UCSD-AML1 (cell line): ENCODE measurements around the gene UQCRC2.
"Not testable (repeated sequence)": the region's sequence is repeated elsewhere in the genome, so short reads cannot be mapped to it uniquely, and the experiment has no call there.

ENCODE experiments used
- DNase-seq: peaks from one replicate; lab custom pipeline; 2025; ENCODE audit not compliant: unreplicated experiment; lab: John Stamatoyannopoulos, UW

UQCRC2 gene

GRCh38 chr16:22008215-22009059 lies 55.3 kb downstream of the UQCRC2 start:
- DNase-seq, result no peak

GRCh38 chr16:22010902-22011301 lies 57.7 kb downstream of the UQCRC2 start:
- no peak for DNase-seq

GRCh38 chr16:22012241-22012640 lies 59.1 kb downstream of the UQCRC2 start:
- DNase-seq, result no peak

GRCh38 chr16:22013486-22013885 lies 60.3 kb downstream of the UQCRC2 start:
- no peak for DNase-seq

GRCh38 chr16:22014271-22014873 lies 61.2 kb downstream of the UQCRC2 start:
- no peak for DNase-seq

GRCh38 chr16:22016927-22017326 lies 63.8 kb downstream of the UQCRC2 start:
- no peak for DNase-seq

GRCh38 chr16:22018559-22018958 lies 65.4 kb downstream of the UQCRC2 start:
- DNase-seq, result no peak

- DNase-seq, result no peak
Observed at GRCh38 chr16:22022151-22022550, 69.0 kb downstream of the UQCRC2 start.

GRCh38 chr16:22023505-22023904 lies 70.3 kb downstream of the UQCRC2 start:
- DNase-seq, result no peak

GRCh38 chr16:22024785-22025184 lies 71.6 kb downstream of the UQCRC2 start:
- DNase-seq, result not testable (repeated sequence)

- no peak for DNase-seq
Observed at GRCh38 chr16:22027633-22028032, 74.5 kb downstream of the UQCRC2 start.

GRCh38 chr16:22029632-22030031 lies 76.5 kb downstream of the UQCRC2 start:
- DNase-seq, result no peak

GRCh38 chr16:22030087-22030812 lies 77.1 kb downstream of the UQCRC2 start:
- no peak for DNase-seq

GRCh38 chr16:22031483-22032083 lies 78.4 kb downstream of the UQCRC2 start:
- DNase-seq, result no peak
